HepG2 (cell line): Measurements from ENCODE around the gene C5orf24. TPM values are rescaled to one million over a fixed set of nuclear protein-coding genes. Genes with fewer than 3 reads are reported as not detected.
A peak's percentile ranks its signal among the peaks of the same experiment; 100 is the strongest.

ENCODE experiments used
- BORCS8-MEF2B ChIP-seq: sonication (generic); formaldehyde crosslinking; IDR thresholded peaks from 2 replicates; pipeline ENCODE4 v1.8.0; 2022; ENCODE audit warnings: mild to moderate bottlenecking, missing genetic modification reagents
- ELF3 ChIP-seq: IDR thresholded peaks from 2 replicates; pipeline ENCODE4 v1.6.1; 2016; ENCODE audit warnings: missing genetic modification reagents, missing compliant biosample characterization
- ISL2 ChIP-seq: sonication (generic); formaldehyde crosslinking; IDR thresholded peaks from 2 replicates; pipeline ENCODE4 v1.5.0; 2020; ENCODE audit warnings: missing genetic modification reagents
- NCOA1 ChIP-seq: sonication (generic); formaldehyde crosslinking; IDR thresholded peaks from 2 replicates; pipeline ENCODE4 v1.9.0; 2021; ENCODE audit warnings: missing genetic modification reagents
- PCBP1 ChIP-seq: fragments of 200-400 bp; formaldehyde crosslinking; IDR thresholded peaks from 2 replicates; pipeline ENCODE4 v1.6.1; 2017; ENCODE audit warnings: mild to moderate bottlenecking, low read depth, low read length, borderline replicate concordance
- PRPF4 ChIP-seq: fragments of 200-400 bp; formaldehyde crosslinking; IDR thresholded peaks from 2 replicates; pipeline ENCODE4 v1.6.1; 2016; ENCODE audit warnings: low read length, low read depth; ENCODE audit not compliant: poor library complexity, severe bottlenecking
- SIX4 ChIP-seq: sonication (generic); formaldehyde crosslinking; IDR thresholded peaks from 2 replicates; pipeline ENCODE4 v1.4.0; 2020; ENCODE audit warnings: missing genetic modification reagents
- ZC3H13 ChIP-seq: sonication (generic); formaldehyde crosslinking; IDR thresholded peaks from 2 replicates; pipeline ENCODE4 v1.8.1; 2023; ENCODE audit warnings: mild to moderate bottlenecking, missing genetic modification reagents, moderate library complexity
- ZEB1 ChIP-seq: IDR thresholded peaks from 2 replicates; pipeline ENCODE4 v1.6.1; 2012; ENCODE audit warnings: mild to moderate bottlenecking, low read depth, inconsistent platforms; ENCODE audit not compliant: insufficient replicate concordance
- ZMAT3 ChIP-seq: sonication (generic); formaldehyde crosslinking; conservative IDR thresholded peaks from 2 replicates; pipeline ENCODE4 v1.7.0; 2021; ENCODE audit warnings: missing genetic modification reagents
- ZNF138 ChIP-seq: sonication (generic); formaldehyde crosslinking; IDR thresholded peaks from 2 replicates; pipeline ENCODE4 v1.5.0; 2020; ENCODE audit warnings: mild to moderate bottlenecking, low read depth, missing genetic modification reagents
- ZNF460 ChIP-seq: sonication (generic); formaldehyde crosslinking; IDR thresholded peaks from 2 replicates; pipeline ENCODE4 v1.5.1; 2020; ENCODE audit warnings: missing genetic modification reagents, mild to moderate bottlenecking, borderline replicate concordance
- ZNF614 ChIP-seq: IDR thresholded peaks from 2 replicates; pipeline ENCODE4 v1.6.1; 2018; ENCODE audit warnings: missing biosample characterization, missing genetic modification reagents, inconsistent platforms, borderline replicate concordance
- polyA plus RNA-seq, 8 experiments: library from polyadenylated mRNA; depleted of rRNA in 3 of 8; stranded (reverse) in 7 of 8; unstranded in 1 of 8; fragments of >200 nt; fragmentation: Illumina TruSeq in 4 of 8; extraction: Trizol in 4 of 8; gene quantifications; 2 replicates each; pipeline versions ENCODE4 v1.2.1 to v1.2.3, GENCODE V29; 2011 to 2016; ENCODE audit warnings: low read depth in 4 of 8, missing spikeins in 1 of 8, mixed read lengths in 1 of 8; ENCODE audit not compliant: insufficient read depth in 1 of 8
- total RNA-seq, 5 experiments: library from RNA; depleted of rRNA; stranded (reverse); fragments of >200 nt; fragmentation: Illumina TruSeq; extraction: Trizol; gene quantifications; 2 replicates each; pipeline ENCODE4 v1.2.3, GENCODE V29; 2016; ENCODE audit warnings: low read depth in 1 of 5
- TF ChIP-seq, protein P1 (sequence below): sonication (generic); formaldehyde crosslinking; conservative IDR thresholded peaks from 2 replicates; pipeline ENCODE4 v1.5.0; 2020; ENCODE audit warnings: missing genetic modification reagents
- TF ChIP-seq, protein P2 (sequence below): sonication (generic); formaldehyde crosslinking; IDR thresholded peaks from 2 replicates; pipeline ENCODE4 v1.9.0; 2022; ENCODE audit warnings: missing genetic modification reagents, mild to moderate bottlenecking, borderline replicate concordance
- TF ChIP-seq, protein P3 (sequence below): IDR thresholded peaks from 2 replicates; pipeline ENCODE4 v1.6.1; 2018; ENCODE audit warnings: missing genetic modification reagents
- TF ChIP-seq, protein P4 (sequence below): IDR thresholded peaks from 2 replicates; pipeline ENCODE4 v1.6.1; 2016; ENCODE audit warnings: missing compliant biosample characterization, missing genetic modification reagents, borderline replicate concordance
- TF ChIP-seq, protein P5 (sequence below): sonication (generic); formaldehyde crosslinking; IDR thresholded peaks from 2 replicates; pipeline ENCODE4 v1.5.0; 2020; ENCODE audit warnings: missing genetic modification reagents

C5orf24 gene
- total and polyA plus RNA-seq, 2 of the 13 experiments (the other 11 are each of a cell fraction or from before 2014, with no cell fraction given) = 34.6 to 41.5 TPM

DNA sequence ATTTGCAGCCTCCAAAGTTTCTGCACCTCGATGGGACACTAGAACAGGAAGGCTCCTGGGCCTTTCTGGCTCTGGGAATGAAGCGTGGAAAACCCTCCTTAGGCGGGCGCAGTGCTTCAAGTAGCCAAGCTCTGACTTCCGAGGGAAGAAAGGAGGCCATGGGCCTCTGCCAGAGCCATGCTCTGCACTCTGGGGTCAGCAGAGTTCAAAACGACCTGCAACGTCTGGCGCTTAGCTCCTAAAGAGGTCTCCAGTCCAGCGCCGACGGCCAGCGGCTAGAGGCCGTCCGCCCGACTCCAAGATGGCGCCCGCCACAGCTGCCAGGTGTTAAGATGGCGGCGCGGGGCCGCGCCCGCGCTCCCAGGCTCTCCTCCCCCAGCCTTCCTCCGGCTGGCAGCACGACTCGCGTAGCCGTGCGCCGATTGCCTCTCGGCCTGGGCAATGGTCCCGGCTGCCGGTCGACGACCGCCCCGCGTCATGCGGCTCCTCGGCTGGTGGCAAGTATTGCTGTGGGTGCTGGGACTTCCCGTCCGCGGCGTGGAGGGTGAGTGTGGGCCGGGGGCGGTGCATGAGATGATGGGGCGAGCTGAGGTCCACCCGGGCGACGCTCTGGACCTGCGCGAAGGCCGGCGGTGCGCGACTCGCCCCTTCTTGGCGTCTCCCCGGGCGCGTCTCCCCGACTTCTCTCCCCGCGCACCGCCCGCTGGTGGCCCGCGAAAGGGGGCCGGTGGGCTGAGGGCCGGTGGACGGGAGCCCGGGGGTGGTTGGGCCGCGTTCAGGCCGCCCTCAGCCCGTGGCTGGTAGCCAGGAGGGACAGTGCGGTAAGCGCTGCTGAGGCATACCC, 28.4 kb downstream of the C5orf24 start, which contains the start of gene TXNDC15 (continued):
- TF ChIP-seq, protein P1, sequence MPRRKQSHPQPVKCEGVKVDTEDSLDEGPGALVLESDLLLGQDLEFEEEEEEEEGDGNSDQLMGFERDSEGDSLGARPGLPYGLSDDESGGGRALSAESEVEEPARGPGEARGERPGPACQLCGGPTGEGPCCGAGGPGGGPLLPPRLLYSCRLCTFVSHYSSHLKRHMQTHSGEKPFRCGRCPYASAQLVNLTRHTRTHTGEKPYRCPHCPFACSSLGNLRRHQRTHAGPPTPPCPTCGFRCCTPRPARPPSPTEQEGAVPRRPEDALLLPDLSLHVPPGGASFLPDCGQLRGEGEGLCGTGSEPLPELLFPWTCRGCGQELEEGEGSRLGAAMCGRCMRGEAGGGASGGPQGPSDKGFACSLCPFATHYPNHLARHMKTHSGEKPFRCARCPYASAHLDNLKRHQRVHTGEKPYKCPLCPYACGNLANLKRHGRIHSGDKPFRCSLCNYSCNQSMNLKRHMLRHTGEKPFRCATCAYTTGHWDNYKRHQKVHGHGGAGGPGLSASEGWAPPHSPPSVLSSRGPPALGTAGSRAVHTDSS (CRISPR knock-in tag) = 0 out of 2 replicates have a peak, but pooled peaks have one; percentile 55
- TF ChIP-seq SIX4 (CRISPR knock-in tag) (no peak), ISL2 (CRISPR knock-in tag) (peak; percentile 76), ZNF614 (CRISPR knock-in tag) (peak; percentile 75; the same call in 1 of the 2 replicates), PCBP1 (0 out of 2 replicates have a peak, but pooled peaks have one; percentile 19), ZMAT3 (CRISPR knock-in tag) (no peak; the same call in 1 of the 2 replicates), ELF3 (CRISPR knock-in tag) (peak; percentile 70), BORCS8-MEF2B (CRISPR knock-in tag) (peak; percentile 97), ZNF138 (CRISPR knock-in tag) (peak; percentile 48; the same call in 1 of the 2 replicates), PRPF4 (no peak), ZC3H13 (CRISPR knock-in tag) (no peak; the same call in none of the 2 replicates), ZNF460 (peak; percentile 67; the same call in 1 of the 2 replicates), NCOA1 (CRISPR knock-in tag) (no peak; the same call in 1 of the 2 replicates), ZEB1 (peak; percentile 64)
- TF ChIP-seq, protein P2, sequence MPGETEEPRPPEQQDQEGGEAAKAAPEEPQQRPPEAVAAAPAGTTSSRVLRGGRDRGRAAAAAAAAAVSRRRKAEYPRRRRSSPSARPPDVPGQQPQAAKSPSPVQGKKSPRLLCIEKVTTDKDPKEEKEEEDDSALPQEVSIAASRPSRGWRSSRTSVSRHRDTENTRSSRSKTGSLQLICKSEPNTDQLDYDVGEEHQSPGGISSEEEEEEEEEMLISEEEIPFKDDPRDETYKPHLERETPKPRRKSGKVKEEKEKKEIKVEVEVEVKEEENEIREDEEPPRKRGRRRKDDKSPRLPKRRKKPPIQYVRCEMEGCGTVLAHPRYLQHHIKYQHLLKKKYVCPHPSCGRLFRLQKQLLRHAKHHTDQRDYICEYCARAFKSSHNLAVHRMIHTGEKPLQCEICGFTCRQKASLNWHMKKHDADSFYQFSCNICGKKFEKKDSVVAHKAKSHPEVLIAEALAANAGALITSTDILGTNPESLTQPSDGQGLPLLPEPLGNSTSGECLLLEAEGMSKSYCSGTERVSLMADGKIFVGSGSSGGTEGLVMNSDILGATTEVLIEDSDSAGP (CRISPR knock-in tag) = peak; percentile 93
- TF ChIP-seq, protein P3, sequence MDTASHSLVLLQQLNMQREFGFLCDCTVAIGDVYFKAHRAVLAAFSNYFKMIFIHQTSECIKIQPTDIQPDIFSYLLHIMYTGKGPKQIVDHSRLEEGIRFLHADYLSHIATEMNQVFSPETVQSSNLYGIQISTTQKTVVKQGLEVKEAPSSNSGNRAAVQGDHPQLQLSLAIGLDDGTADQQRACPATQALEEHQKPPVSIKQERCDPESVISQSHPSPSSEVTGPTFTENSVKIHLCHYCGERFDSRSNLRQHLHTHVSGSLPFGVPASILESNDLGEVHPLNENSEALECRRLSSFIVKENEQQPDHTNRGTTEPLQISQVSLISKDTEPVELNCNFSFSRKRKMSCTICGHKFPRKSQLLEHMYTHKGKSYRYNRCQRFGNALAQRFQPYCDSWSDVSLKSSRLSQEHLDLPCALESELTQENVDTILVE (CRISPR knock-in tag) = 0 out of 2 replicates have a peak, but pooled peaks have one; percentile 41
- TF ChIP-seq, protein P4, sequence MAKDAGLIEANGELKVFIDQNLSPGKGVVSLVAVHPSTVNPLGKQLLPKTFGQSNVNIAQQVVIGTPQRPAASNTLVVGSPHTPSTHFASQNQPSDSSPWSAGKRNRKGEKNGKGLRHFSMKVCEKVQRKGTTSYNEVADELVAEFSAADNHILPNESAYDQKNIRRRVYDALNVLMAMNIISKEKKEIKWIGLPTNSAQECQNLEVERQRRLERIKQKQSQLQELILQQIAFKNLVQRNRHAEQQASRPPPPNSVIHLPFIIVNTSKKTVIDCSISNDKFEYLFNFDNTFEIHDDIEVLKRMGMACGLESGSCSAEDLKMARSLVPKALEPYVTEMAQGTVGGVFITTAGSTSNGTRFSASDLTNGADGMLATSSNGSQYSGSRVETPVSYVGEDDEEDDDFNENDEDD (CRISPR knock-in tag) = peak; percentile 66; the same call in 1 of the 2 replicates
- TF ChIP-seq, protein P5, sequence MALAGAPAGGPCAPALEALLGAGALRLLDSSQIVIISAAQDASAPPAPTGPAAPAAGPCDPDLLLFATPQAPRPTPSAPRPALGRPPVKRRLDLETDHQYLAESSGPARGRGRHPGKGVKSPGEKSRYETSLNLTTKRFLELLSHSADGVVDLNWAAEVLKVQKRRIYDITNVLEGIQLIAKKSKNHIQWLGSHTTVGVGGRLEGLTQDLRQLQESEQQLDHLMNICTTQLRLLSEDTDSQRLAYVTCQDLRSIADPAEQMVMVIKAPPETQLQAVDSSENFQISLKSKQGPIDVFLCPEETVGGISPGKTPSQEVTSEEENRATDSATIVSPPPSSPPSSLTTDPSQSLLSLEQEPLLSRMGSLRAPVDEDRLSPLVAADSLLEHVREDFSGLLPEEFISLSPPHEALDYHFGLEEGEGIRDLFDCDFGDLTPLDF (CRISPR knock-in tag) = peak; percentile 88
